A673 (cell line): Measurements from ENCODE around the gene ELOVL6. TPM values are rescaled to one million over a fixed set of nuclear protein-coding genes. Genes with fewer than 3 reads are reported as not detected.
A peak's percentile ranks its signal among the peaks of the same experiment; 100 is the strongest.

Experiments used
- BruUV-seq: library from RNA; stranded (reverse); fragments of 400-500 nt; replicated peaks from 2 replicates; lab custom pipeline; 2021; lab: Mats Ljungman, UMichigan
- CTCF ChIA-PET: fragments of 300-600 bp; sonication (Branson Sonifier 250); formaldehyde crosslinking; loops from one replicate; lab custom pipeline; 2022; ENCODE audit warnings: antibody characterized with exemption; lab: Charles Lee
- POLR2A ChIA-PET: fragments of 300-600 bp; sonication (Branson Sonifier 250); formaldehyde crosslinking; loops from one replicate; lab custom pipeline; 2022; ENCODE audit warnings: antibody characterized with exemption; ENCODE audit not compliant: low non-redundant PET; lab: Charles Lee
- DNase-seq: peaks from one replicate; pipeline ENCODE4 v3.0.0-alpha.2; 2015; ENCODE audit warnings: low spot score
- H3K27ac ChIP-seq: fragments of 200-600 bp; sonication (generic); 2 replicates; pipeline ENCODE4 v1.5.1; 2016; ENCODE audit warnings: mixed run types, low read depth, mild to moderate bottlenecking, mixed read lengths, antibody characterized with exemption, low read length; ENCODE audit not compliant: poor library complexity, severe bottlenecking
- H3K27me3 ChIP-seq: fragments of 200-600 bp; sonication (generic); replicated peaks from 2 replicates; pipeline ENCODE4 v1.6.1; 2017; ENCODE audit warnings: mixed run types, low read depth, mild to moderate bottlenecking, mixed read lengths, antibody characterized with exemption, low read length; ENCODE audit not compliant: insufficient read depth, poor library complexity
- H3K36me3 ChIP-seq: fragments of 200-600 bp; sonication (generic); 2 replicates; pipeline ENCODE4 v1.6.1; 2016; ENCODE audit warnings: mixed run types, mild to moderate bottlenecking, mixed read lengths, antibody characterized with exemption, low read length; ENCODE audit not compliant: insufficient read depth, poor library complexity, severe bottlenecking
- H3K4me1 ChIP-seq: fragments of 200-600 bp; sonication (generic); 2 replicates; pipeline ENCODE4 v1.6.1; 2017; ENCODE audit warnings: mixed run types, mild to moderate bottlenecking, mixed read lengths, antibody characterized with exemption, low read length; ENCODE audit not compliant: insufficient read depth, poor library complexity, severe bottlenecking
- H3K4me3 ChIP-seq: fragments of 200-600 bp; sonication (generic); 2 replicates; pipeline ENCODE4 v1.5.1; 2016; ENCODE audit warnings: low read depth, mixed run types, mild to moderate bottlenecking, mixed read lengths, low read length; ENCODE audit not compliant: poor library complexity, severe bottlenecking
- H3K9me3 ChIP-seq: fragments of 200-600 bp; sonication (generic); 2 replicates; pipeline ENCODE4 v1.6.1; 2016; ENCODE audit warnings: mixed run types, low read depth, mild to moderate bottlenecking, mixed read lengths, antibody characterized with exemption, low read length; ENCODE audit not compliant: poor library complexity, severe bottlenecking
- CTCF ChIP-seq: fragments of 300-800, 200-600 bp; sonication (generic); conservative IDR thresholded peaks from 2 replicates; pipeline ENCODE4 v1.5.1; 2017; ENCODE audit warnings: low read depth, mild to moderate bottlenecking, antibody characterized with exemption, low read length, moderate library complexity, mixed read lengths
- EZH2 ChIP-seq: fragments of 200-600 bp; sonication (generic); IDR thresholded peaks from 2 replicates; pipeline ENCODE4 v1.6.1; 2017; ENCODE audit warnings: borderline replicate concordance, low read depth, mild to moderate bottlenecking, mixed read lengths, antibody characterized with exemption, low read length; ENCODE audit not compliant: poor library complexity, severe bottlenecking
- intact Hi-C: fragments of 100-400 bp; cut with micrococcal nuclease; formaldehyde crosslinking; loops from one replicate; pipeline ENCODE4 v1.10.0; 2022; ENCODE audit not compliant: unreplicated experiment
- total RNA-seq: library from RNA; stranded (reverse); gene quantifications from 2 replicates; pipeline ENCODE4 v1.2.3, GENCODE V29; 2021

The ELOVL6 gene
- total RNA-seq, 1 experiment from 2014 or later: 50.0 TPM

GRCh38 chr4:110073053-110073845, 125.2 kb downstream of the ELOVL6 start:
- Histone ChIP-seq H3K9me3 (no peaks in the 10 kb centered on the region), H3K27ac (no peak overlapping the region), H3K27me3 (no peaks in the 10 kb centered on the region), H3K4me1 (peaks cover 34% of the 10 kb centered on the region), H3K36me3 (no peaks in the 10 kb centered on the region), H3K4me3 (no peak overlapping the region)
- ChIA-PET POLR2A (no interaction called here), CTCF (no interaction called here)
- BruUV-seq: no TSS peak
- TF ChIP-seq CTCF: no peak
- DNase-seq: no peak
- intact Hi-C loops: no loop called here

- peaks cover 34% of the 10 kb centered on the region for H3K4me1 ChIP-seq
- peak; percentile 76 for DNase-seq
- H3K9me3 ChIP-seq: no peaks in the 10 kb centered on the region
- H3K36me3 ChIP-seq: no peaks in the 10 kb centered on the region
- POLR2A ChIA-PET: no interaction called here
- no peak overlapping the region for H3K4me3 ChIP-seq
- no peaks in the 10 kb centered on the region for H3K27me3 ChIP-seq
- no TSS peak for BruUV-seq
- intact Hi-C loops: no loop called here
- H3K27ac ChIP-seq: peak overlapping the region; percentile 28
- CTCF ChIA-PET: no interaction called here
- no peak for TF ChIP-seq EZH2
- TF ChIP-seq CTCF: no peak
Observed at GRCh38 chr4:110071466-110071865, 126.9 kb downstream of the ELOVL6 start.

- TF ChIP-seq EZH2: no peak
- Histone ChIP-seq H3K27me3 (no peaks in the 10 kb centered on the region), H3K27ac (no peak overlapping the region), H3K9me3 (no peaks in the 10 kb centered on the region), H3K36me3 (no peaks in the 10 kb centered on the region), H3K4me3 (no peak overlapping the region), H3K4me1 (peaks cover 23% of the 10 kb centered on the region)
- POLR2A ChIA-PET: no interaction called here
- DNase-seq: no peak
- CTCF ChIA-PET: interaction anchor here (0.6 kb wide), 1 partner anchor 405 kb away, joined by 3 read pairs; no protein-coding TSS in a partner anchor
- intact Hi-C loops: no loop called here
- no TSS peak for BruUV-seq
Observed at GRCh38 chr4:110068248-110068647, 130.2 kb downstream of the ELOVL6 start.
